HG02981 (cell line): ENCODE data around the gene DENND1A.

Source experiments
- ATAC-seq: cut with Tn5 transposase; IDR thresholded peaks from one replicate; pipeline ENCODE4 v1.9.1; 2021; ENCODE audit warnings: mild to moderate bottlenecking, moderate library complexity; ENCODE audit not compliant: unreplicated experiment

DENND1A gene

DNA sequence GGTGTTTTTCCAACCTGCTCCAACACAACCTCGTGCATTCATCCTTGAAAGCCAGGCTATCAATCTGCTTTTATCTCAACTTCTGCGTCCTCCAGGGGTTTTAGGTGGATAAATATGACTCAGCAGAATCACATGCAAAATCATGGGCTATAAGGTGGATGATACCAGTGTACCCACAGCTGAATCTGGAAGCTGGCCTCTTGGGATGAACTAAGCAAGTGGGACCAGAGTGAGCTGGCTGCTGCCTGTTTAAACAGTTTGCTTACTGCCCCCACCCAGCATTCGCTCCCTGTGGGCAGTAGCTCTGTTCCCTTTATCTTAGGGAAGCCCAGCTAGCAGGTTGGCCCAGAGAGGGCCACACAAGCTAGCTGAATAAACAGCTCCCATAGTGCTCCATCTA lies 379.9 kb downstream of the DENND1A start:
- ATAC-seq, result no peak

- no peak for ATAC-seq
Measured at GRCh38 chr9:123548741-123549545, 381.0 kb downstream of the DENND1A start.

- ATAC-seq, result no peak
Measured at GRCh38 chr9:123544007-123544827, 385.7 kb downstream of the DENND1A start.

DNA sequence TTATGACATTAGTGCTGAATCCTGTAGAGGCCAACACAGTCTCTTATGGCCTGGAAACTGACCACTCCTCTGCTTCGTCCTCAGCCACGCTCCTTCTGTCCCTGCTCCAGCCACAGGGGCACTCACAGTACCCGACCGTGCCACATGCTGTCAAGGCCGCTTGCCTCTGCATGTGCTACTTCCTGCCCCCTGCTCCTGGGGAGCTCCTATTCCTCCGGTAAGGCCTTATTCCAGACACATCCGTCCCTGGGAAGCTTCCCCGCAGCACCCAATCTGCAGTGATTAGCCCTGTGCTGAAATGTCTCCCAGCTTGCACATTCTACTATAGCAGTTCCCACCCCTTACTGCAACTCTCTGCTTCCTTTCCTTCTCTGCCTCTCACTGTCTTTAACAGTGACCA lies 386.4 kb downstream of the DENND1A start:
- no peak for ATAC-seq

- no peak for ATAC-seq
Measured at GRCh38 chr9:123542435-123543225, 387.3 kb downstream of the DENND1A start.

DNA sequence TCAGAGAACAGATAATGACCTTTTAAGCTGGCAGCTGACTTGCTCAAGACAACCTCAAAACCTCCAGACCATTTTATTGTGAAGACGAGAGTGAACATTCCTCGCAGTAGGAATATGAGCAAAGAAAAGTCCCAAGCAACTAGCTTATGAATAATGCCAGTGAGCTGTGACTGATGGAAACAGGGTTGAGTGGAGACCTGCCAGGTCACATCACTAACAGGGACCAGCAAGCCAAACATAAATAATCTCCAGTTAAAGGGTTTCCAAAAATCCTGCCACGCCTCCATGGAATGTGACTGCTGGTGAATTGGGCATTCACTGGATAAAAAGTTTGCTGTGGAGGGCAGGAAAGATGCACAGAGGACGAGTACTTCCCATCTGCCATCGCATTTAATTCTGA lies 388.5 kb downstream of the DENND1A start:
- no peak for ATAC-seq

- ATAC-seq, result no peak
Measured at GRCh38 chr9:123540457-123540856, 389.5 kb downstream of the DENND1A start.

DNA sequence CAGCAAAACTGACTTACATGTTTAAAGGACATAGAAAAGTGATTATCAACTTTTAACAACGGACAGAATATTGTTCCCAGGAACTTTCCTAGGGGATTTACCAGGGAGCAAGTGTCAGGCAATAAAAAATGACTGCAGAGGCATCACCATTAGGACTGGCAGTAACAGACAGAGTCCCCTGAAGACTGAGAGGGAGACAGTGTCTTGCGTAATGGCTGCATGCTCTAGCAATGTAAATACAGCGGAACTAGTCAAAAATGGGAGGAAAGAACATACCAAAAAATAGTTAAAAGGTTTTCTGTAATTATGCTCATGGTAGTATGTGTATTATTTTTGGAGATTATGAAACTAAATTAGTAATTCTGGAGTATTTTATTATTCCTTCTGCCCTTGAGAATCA lies 392.1 kb downstream of the DENND1A start:
- ATAC-seq, result no peak

DNA sequence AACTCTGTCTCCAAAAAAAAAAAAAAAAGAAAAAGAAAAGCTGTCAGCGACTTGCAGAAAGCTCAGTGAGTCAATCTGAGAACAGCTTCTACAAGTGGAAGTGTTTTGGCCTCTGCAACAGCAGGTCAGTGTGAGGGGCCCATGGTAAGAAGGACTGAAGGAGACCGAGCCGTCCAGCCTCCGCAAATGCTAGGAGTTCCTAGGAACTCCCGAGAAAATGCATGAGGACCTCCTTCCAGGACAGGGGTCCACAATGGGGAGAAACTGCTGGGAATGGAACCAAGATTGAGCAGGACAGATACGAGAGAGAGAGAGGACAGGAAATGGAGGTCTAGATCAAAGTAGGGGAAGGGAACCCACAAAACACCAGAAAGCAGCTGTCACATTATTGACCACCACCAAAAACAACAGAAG lies 393.5 kb downstream of the DENND1A start:
- ATAC-seq, result no peak

DNA sequence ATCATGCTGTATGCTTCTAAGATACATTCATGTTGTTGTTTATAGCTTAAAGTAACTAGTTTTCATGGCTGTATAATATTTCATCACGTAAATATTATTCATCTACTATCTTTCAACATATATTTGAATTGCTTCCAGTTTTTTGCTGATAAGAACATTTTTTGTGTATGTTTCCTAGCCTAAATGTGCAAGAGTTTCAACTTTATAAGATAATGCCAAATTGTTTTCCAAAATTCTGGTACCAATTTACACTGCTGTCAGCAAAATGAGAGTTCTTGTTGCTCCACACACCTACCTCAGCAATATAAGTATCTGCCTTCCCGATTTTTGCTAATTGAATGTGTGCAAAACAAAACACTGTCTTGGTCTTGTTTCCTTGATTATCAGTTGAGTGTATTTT lies 395.6 kb downstream of the DENND1A start:
- no peak for ATAC-seq

- ATAC-seq, result no peak
Measured at GRCh38 chr9:123530244-123530643, 399.7 kb downstream of the DENND1A start.

- no peak for ATAC-seq
Measured at GRCh38 chr9:123528501-123528900, 401.4 kb downstream of the DENND1A start.

- no peak for ATAC-seq
Measured at GRCh38 chr9:123527981-123528380, 401.9 kb downstream of the DENND1A start.

GRCh38 chr9:123525957-123526356 lies 404.0 kb downstream of the DENND1A start:
- no peak for ATAC-seq

DNA sequence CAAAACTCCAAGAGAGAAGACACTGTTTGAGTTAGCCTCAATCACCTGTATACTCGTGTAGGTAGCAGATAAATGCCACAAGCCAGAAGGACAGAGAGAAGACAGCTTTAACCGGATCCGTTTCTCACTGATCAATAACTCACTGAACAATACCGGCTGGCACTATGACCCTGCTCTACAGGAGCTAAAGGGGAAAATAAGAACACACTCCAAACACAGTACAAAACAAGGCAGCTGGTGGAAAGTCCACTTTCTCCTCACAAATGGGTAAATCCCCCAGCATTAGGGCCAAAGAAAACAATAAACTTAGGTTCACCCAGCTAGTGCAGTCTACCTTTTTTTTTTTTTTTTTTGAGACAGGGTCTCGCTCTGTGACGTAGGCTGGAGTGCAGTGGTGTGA lies 404.5 kb downstream of the DENND1A start:
- ATAC-seq, result no peak

- no peak for ATAC-seq
Measured at GRCh38 chr9:123524866-123525265, 405.1 kb downstream of the DENND1A start.

GRCh38 chr9:123523845-123524244 lies 406.1 kb downstream of the DENND1A start:
- no peak for ATAC-seq

- no peak for ATAC-seq
Measured at GRCh38 chr9:123523001-123523400, 406.9 kb downstream of the DENND1A start.

GRCh38 chr9:123522251-123522650 lies 407.7 kb downstream of the DENND1A start:
- ATAC-seq, result no peak

- no peak for ATAC-seq
Measured at GRCh38 chr9:123518338-123518737, 411.6 kb downstream of the DENND1A start.

DNA sequence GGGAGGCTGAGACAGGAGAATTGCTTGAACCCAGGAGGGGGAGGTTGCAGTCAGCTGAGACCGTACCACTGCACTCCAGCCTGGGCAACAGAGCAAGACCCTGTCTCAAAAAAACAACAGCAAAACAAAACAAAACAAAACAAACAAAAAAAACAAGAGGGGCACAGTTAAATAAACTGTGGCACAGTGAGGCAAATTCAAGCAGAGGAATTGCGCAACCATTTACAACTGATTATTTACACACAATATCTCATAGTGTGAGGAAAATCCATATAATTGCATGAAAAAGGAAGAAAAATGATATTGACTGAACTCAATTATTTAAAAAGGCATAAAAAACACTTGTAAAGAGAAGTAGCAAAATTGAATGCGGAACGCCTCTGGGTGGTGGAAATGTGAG lies 412.4 kb downstream of the DENND1A start:
- no peak for ATAC-seq
